HEK293T (cell line): Measurements from ENCODE around the gene MED12.

Experiments used
- BHLHE40 ChIP-seq: fragments of 450-650 bp; IDR thresholded peaks from 2 replicates; pipeline ENCODE4 v1.6.1; 2016; ENCODE audit warnings: mild to moderate bottlenecking, moderate library complexity, borderline replicate concordance
- FOXA1 ChIP-seq: fragments of 450-650 bp; IDR thresholded peaks from 2 replicates; pipeline ENCODE4 v1.6.1; 2016; ENCODE audit warnings: mild to moderate bottlenecking
- FOXK2 ChIP-seq: fragments of 450-650 bp; IDR thresholded peaks from 2 replicates; pipeline ENCODE4 v1.6.1; 2016; ENCODE audit warnings: mild to moderate bottlenecking
- L3MBTL2 ChIP-seq: fragments of 450-650 bp; conservative IDR thresholded peaks from 2 replicates; pipeline ENCODE4 v1.6.1; 2016; ENCODE audit warnings: mild to moderate bottlenecking
- SUZ12 ChIP-seq: fragments of 450-650 bp; IDR thresholded peaks from 2 replicates; pipeline ENCODE4 v1.6.1; 2016; ENCODE audit warnings: mild to moderate bottlenecking

GRCh38 chrX:71167031-71167781, 48.8 kb downstream of the MED12 start:
- TF ChIP-seq SUZ12 = no peak
- TF ChIP-seq FOXK2 = no peak
- TF ChIP-seq FOXA1 = no peak
- TF ChIP-seq L3MBTL2 = no peak
- TF ChIP-seq BHLHE40 = no peak
